GM19193 (cell line): ENCODE data around the gene USP13.

Experiments
- POLR2A ChIP-seq: IDR thresholded peaks from 4 replicates; pipeline ENCODE4 v1.6.1; 2011; ENCODE audit not compliant: insufficient read depth, insufficient read length; ENCODE audit errors: extremely low read depth

The USP13 gene

GRCh38 chr3:179710079-179710478, 57.2 kb downstream of the USP13 start:
- no peak for TF ChIP-seq POLR2A

GRCh38 chr3:179713643-179714090, 60.8 kb downstream of the USP13 start:
- no peak for TF ChIP-seq POLR2A

DNA sequence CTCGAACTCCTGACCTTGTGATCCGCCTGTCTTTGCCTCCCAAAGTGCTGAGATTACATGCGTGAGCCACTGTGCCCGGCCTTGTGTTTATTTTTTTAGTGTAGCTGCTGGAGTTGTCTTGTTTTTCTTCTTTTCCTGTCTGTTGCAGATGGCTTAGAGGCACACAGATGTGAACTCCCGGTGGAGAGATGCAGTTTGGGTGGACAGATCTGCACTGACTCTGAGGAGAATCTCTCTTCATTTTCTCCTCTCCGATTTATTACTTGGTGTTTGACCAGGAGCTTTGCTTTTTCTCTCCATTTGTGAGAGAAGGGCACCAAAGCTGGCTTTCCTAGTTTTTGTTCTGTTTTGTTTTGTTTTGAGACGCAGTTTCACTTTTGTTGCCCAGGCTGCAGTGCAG, 62.7 kb downstream of the USP13 start:
- no peak for TF ChIP-seq POLR2A

GRCh38 chr3:179716226-179716625, 63.4 kb downstream of the USP13 start:
- no peak for TF ChIP-seq POLR2A

GRCh38 chr3:179716811-179717210, 64.0 kb downstream of the USP13 start:
- no peak for TF ChIP-seq POLR2A

DNA sequence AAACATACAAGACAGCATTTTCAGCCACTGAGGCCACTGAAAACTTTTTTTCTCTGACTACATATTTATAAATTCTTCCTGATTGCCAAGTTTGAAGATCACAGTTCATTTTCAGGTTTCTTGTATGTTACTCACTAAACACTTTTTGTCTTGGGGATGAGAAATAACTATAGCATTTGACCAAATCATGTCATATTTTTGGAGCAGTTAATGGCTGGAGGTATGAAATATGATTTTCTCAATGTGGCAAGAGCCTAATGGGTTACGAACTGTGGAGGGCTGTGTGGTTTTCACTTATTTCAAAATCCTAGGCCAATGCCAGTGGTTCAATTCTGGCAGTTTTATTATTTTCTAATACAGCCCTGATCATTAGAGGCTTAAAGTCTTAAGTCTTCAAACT, 64.4 kb downstream of the USP13 start:
- no peak for TF ChIP-seq POLR2A

- no peak for TF ChIP-seq POLR2A
These were observed 66.4 kb downstream of the USP13 start for GRCh38 chr3:179719048-179719734.

- TF ChIP-seq POLR2A, result no peak
These were observed 67.4 kb downstream of the USP13 start for GRCh38 chr3:179720196-179720595.

GRCh38 chr3:179723617-179724016, 70.8 kb downstream of the USP13 start:
- no peak for TF ChIP-seq POLR2A

- TF ChIP-seq POLR2A, result no peak
These were observed 73.3 kb downstream of the USP13 start for GRCh38 chr3:179726075-179726699.

DNA sequence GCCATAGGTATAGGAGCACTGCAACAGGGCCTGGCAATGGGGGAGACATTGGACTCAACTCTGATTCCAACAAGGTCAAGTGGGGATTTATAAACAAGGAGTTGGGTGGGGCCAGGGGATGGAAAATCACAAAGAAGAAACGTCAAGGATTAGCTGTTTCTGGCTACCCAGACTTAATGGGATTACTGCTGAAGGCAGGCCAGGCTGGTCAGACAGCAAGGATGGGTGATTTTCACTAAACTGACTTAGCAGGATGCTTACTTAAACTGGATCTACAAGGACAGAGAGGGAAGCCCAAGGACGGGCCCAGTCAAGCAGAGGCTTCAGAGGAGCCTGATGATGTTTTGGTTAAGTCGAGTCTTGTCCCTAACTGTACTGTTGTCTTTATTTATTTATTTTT, 76.2 kb downstream of the USP13 start:
- no peak for TF ChIP-seq POLR2A

DNA sequence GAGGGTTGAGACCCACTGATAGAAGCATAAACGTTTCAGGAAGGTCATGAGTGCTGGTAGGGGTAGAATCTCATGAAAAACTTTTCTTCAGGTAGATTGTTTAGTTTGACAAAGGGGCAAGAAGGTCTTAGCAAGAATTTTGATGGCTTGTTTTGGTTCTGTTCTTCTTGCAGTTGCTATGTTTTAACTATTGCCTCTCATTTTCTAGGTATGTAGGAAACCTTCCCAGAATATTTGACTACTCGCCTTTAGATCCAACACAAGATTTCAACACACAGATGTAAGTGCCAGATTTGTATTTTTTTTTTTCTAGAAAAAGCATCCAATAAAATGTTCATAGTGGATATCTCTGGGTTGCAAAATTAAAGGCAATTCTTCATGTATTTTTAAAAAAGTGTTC, 77.1 kb downstream of the USP13 start:
- TF ChIP-seq POLR2A, result no peak

DNA sequence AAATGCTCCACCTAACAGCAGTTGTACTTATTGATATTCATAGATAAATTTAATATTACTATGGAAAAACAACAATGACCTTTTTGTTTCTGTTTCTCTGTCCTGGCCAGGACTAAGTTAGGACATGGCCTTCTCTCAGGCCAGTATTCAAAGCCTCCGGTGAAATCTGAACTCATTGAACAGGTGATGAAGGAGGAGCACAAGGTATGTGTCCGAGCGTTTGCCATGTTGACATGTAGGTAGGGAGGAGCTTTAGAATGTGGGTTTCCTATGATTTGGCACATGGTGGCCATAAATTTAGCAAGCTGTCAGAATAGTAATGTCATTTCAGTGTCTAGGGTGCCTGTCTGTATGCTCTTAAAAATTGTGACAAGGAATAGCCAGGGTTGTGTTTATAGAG, 77.7 kb downstream of the USP13 start:
- TF ChIP-seq POLR2A, result no peak

DNA sequence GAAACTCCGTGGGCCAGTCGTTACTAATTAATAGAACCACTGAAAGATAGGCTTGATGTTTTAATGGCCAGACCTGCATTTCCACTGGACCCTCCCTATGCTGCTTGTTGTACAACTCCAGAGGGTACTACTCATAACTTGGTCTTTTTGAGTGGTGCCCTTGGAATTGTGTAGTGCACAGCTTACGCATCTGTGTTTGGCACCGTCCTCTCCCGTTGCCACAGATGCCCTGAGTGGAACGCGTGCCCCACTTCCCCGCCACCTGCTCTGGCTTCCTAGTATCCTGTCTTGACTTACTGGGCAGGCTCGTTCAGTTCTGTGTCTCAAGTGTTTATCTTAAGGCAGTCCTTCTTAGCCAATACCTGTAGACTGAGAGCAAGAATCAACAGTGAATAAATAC, 78.7 kb downstream of the USP13 start:
- TF ChIP-seq POLR2A, result no peak

DNA sequence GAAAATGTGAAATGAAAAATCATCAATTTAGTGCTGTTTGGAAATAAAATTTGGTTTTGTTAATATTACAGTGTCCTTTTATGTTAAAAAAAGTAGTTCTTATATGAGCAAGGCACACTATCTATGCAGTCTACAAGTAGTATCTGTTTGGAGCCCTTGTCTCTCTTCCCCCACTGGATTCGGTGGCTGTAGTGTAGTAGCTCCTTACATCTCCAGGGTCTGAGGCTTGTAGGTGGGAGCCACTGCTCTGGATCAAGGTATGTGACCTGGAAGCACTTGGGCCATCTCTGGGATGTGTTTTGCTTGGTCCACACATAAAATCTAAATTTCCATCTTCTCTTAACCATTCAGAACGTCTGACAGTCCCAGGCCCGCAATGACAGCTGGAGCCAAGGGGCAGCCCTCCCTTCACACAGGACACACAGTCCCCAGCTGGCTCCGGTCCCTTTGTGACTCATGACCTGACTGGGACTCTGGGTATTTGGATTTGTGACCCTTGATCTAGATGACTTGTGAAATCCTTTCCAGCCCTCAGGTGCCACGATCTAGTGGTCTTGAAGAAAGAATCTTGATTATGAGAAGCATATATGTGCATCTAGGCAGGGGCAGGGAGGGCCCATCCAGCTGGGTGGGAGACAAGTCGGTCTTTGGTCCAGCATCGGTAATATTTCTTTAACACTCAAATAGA, 80.0 kb downstream of the USP13 start:
- no peak for TF ChIP-seq POLR2A

- TF ChIP-seq POLR2A, result no peak
These were observed 81.0 kb downstream of the USP13 start for GRCh38 chr3:179733797-179734196.

DNA sequence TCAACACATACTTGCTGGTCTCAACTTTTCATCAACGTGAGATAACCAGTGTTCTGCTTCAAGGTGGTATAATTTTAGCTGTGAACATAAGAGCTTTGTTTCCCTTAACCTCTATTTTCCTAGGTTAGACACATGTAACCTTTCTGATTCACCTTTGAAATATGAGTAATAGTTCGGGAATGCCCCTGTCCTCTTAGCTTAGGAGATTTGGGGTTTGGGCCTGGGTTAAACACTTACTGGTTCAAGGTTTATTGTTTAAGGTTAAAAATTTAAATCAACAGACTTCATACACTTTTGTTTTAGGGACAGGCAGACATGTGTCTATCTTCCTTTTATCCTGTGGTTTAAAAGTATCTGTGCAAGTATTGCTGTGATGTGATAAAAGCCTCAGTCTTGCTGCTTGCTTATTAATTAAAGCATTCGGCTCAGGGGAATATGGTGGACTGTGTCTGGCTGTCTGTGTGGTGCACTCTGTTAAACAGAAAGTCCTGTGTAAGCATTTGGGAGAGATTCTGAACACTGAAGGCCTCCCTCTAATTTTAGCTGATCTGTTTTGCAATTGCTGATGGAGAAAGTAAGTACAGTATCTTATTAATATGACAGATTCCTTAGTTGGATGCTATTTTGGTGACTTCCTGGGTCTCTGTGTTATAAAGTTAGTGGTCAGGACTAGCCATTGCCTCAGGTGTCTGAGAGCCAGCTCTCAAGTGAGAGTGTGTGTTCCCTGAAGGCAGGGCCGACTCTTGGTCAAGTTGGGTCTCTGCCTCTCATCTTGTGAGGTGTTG, 81.8 kb downstream of the USP13 start:
- TF ChIP-seq POLR2A, result no peak
